GM12892 (cell line): ENCODE results near the gene WDR27.

ENCODE experiments used
- POLR2A ChIP-seq: IDR thresholded peaks from 2 replicates; pipeline ENCODE4 v1.6.1; 2011; ENCODE audit warnings: low read depth, low read length, control low read depth
- POLR2AphosphoS5 ChIP-seq: IDR thresholded peaks from 2 replicates; pipeline ENCODE4 v1.6.1; 2011; ENCODE audit warnings: low read depth, low read length, control low read depth
- TAF1 ChIP-seq: IDR thresholded peaks from 2 replicates; pipeline ENCODE4 v1.6.1; 2011; ENCODE audit warnings: low read depth, mild to moderate bottlenecking, control low read depth, low read length, borderline replicate concordance

DNA sequence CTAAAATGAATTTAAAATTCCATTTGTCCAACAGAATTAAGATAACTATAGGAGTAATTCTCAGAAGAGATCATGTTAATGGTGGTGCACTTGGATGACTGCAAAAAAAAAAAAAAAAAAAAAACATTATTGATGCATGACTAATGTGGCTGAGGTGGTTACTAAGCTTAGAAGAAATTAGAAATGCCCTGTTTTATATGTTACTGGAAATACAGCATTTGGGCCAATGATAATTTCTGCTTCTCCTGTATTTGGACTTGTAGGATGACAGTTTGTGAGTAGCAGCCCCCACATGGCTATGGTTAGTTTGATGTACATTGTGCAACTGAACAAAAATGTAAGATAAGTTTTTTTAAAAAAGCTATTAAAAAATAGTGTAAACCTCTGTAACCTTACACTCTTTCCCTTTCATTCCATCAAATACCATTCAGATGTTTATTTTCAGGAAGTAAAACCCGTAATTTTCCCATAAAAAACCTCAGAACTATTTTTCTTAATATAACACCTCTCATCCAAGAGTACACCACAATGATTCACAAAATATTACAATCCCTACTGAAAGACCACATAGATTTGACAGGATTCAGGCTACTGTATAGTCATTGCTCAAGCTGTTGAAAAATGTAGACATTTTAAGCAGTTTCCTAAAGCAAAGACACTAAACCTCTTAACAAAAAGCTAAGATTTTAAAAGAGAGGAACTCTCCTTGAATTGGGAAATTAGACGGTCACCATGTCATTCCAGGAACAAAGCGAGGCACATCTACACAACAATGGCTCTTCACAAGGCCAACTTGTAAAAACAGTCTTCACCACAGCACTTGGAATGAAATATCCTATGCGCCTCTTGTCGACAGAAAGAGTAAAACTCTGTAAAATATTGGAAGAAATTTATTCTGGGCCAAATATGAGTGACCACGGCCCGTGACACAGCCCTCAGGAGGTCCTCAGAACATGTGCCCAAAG is 83.0 kb downstream of the WDR27 start:
- TF ChIP-seq POLR2A (no peak), POLR2AphosphoS5 (no peak), TAF1 (no peak)
